Kidney epithelial cell (primary cell): Measurements from ENCODE around the gene ASB11. TPM values are rescaled to one million over a fixed set of nuclear protein-coding genes. Genes with fewer than 3 reads are reported as not detected.

Experiments
- DNase-seq: peaks from one replicate; pipeline ENCODE4 v3.0.0-alpha.2; 2010; ENCODE audit warnings: low read depth
- H3K27me3 ChIP-seq: 2 replicates; pipeline ENCODE4 v1.6.0; 2011; ENCODE audit warnings: low read length; ENCODE audit not compliant: control insufficient read depth, insufficient read depth
- H3K36me3 ChIP-seq: 2 replicates; pipeline ENCODE4 v1.5.1; 2011; ENCODE audit warnings: low read length; ENCODE audit not compliant: control insufficient read depth, insufficient read depth
- H3K4me3 ChIP-seq: 2 replicates; pipeline ENCODE4 v1.5.1; 2011; ENCODE audit warnings: low read depth, mild to moderate bottlenecking, control low read depth, low read length
- total RNA-seq: library from RNA; depleted of rRNA; stranded (reverse); fragments of >200 nt; gene quantifications from 2 replicates; pipeline ENCODE4 v1.2.3, GENCODE V29; 2015
- TF ChIP-seq, protein P1 (sequence below): IDR thresholded peaks from 2 replicates; pipeline ENCODE4 v1.5.1; 2011; ENCODE audit warnings: mild to moderate bottlenecking, moderate library complexity, low read length, control low read depth, inconsistent platforms; ENCODE audit not compliant: insufficient read depth, poor library complexity, severe bottlenecking

Gene ASB11
- total RNA-seq, 1 donor from 2014 or later = not detected

DNA sequence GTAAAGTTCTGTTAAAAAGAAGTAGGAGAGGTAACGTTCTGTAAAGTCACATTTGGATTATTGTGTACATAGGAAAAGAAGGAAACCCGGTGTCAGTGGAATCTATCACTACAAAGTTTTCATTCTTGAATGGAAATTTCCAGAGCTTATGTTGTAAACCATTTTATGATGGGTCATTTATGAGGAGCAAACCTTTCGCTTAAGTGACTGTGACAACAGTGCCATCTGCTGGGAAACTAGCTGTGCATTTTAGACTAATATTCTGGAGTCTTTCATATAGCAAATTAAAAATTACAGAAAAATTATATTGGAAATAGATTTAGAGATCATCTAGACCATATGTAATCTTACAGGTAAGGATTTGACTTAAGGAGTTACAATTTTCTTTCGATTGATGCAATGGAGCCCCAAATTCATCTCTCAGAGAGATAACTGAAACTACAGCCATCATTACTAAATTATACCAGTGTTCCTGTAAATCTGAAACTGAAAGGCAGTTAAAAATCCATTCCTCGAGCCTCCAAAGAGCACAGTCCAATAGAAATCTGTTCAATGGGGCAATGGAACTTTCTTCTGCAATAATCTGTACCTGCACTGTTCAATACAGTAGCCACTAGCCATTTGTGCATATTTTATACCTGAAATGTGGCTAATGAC lies 72.4 kb downstream of the ASB11 start:
- H3K27me3 ChIP-seq = no peaks in the 10 kb centered on the region
- peak; percentile 16 for DNase-seq

GRCh38 chrX:15241301-15241700 lies 74.1 kb downstream of the ASB11 start:
- TF ChIP-seq, protein P1, sequence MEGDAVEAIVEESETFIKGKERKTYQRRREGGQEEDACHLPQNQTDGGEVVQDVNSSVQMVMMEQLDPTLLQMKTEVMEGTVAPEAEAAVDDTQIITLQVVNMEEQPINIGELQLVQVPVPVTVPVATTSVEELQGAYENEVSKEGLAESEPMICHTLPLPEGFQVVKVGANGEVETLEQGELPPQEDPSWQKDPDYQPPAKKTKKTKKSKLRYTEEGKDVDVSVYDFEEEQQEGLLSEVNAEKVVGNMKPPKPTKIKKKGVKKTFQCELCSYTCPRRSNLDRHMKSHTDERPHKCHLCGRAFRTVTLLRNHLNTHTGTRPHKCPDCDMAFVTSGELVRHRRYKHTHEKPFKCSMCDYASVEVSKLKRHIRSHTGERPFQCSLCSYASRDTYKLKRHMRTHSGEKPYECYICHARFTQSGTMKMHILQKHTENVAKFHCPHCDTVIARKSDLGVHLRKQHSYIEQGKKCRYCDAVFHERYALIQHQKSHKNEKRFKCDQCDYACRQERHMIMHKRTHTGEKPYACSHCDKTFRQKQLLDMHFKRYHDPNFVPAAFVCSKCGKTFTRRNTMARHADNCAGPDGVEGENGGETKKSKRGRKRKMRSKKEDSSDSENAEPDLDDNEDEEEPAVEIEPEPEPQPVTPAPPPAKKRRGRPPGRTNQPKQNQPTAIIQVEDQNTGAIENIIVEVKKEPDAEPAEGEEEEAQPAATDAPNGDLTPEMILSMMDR = no peak
- Histone ChIP-seq H3K4me3 (no peak overlapping the region), H3K27me3 (no peaks in the 10 kb centered on the region), H3K36me3 (no peaks in the 10 kb centered on the region)
- no peak for DNase-seq

More for the DNA sequence above, 72.4 kb downstream of the ASB11 start:
- TF ChIP-seq, protein P1 = peak; percentile 57
- no peak overlapping the region for H3K4me3 ChIP-seq
- no peaks in the 10 kb centered on the region for H3K36me3 ChIP-seq

DNA sequence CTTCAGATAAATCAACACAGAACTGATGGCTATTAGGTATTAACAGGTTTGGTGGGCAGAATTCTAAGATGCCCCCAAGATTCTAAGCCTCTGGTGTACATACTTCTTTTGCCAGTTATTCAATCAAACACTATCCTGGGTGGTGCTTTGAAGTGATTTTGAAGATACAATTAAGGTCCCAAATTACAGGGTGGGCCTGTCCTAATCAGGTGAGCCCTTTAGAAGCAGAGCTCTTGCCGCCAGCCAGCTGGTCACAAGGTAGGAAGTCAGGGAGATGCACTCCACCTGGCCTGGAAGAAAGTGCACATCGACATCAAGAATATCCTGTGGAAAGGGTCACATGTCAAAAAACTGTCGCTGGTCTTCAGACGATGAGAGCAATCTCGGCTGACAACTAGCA lies 75.0 kb downstream of the ASB11 start:
- Histone ChIP-seq H3K36me3 (no peaks in the 10 kb centered on the region), H3K4me3 (no peak overlapping the region), H3K27me3 (no peaks in the 10 kb centered on the region)
- DNase-seq = no peak
- TF ChIP-seq, protein P1 = no peak

DNA sequence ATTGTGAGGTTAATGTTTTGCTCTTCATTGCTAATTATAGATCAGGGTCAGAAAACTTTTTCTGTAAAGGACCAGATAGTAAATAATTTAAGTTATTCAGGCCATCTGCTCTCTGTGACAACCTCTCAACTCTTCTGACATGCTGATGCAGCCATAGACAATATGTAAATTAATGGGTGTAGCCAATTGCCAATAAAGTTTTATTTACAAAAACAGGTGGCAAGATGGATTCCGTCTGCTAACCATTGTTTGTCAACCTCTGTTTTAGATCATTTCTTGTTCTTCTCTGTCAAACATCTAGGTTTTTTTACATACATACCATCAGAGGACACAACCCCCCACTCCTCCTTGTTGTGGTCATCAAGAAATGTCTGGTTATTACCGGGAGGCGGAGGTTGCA lies 79.3 kb downstream of the ASB11 start:
- no peaks in the 10 kb centered on the region for H3K27me3 ChIP-seq
- no peak for DNase-seq
- no peaks in the 10 kb centered on the region for H3K36me3 ChIP-seq
- H3K4me3 ChIP-seq = no peak overlapping the region
- TF ChIP-seq, protein P1 = no peak

GRCh38 chrX:15235001-15235400 lies 80.4 kb downstream of the ASB11 start:
- H3K36me3 ChIP-seq = no peaks in the 10 kb centered on the region
- TF ChIP-seq, protein P1 = no peak
- no peak for DNase-seq

GRCh38 chrX:15233416-15234015 lies 81.9 kb downstream of the ASB11 start:
- no peak overlapping the region for H3K4me3 ChIP-seq
- no peak for DNase-seq

More at GRCh38 chrX:15235001-15235400, 80.4 kb downstream of the ASB11 start:
- no peaks in the 10 kb centered on the region for H3K27me3 ChIP-seq
- H3K4me3 ChIP-seq = no peak overlapping the region

More at GRCh38 chrX:15233416-15234015, 81.9 kb downstream of the ASB11 start:
- H3K36me3 ChIP-seq = no peaks in the 10 kb centered on the region
- TF ChIP-seq, protein P1 = no peak
- H3K27me3 ChIP-seq = no peaks in the 10 kb centered on the region
